Right renal pelvis (tissue), 4 donors: ENCODE measurements around the gene GRID1. TPM values are rescaled to one million over a fixed set of nuclear protein-coding genes. Genes with fewer than 3 reads are reported as not detected.

Experiments used
- DNase-seq, 4 donors: peaks; one replicate each; pipeline ENCODE4 v3.0.0-alpha.2; 2013; ENCODE audit warnings: low read depth in 4 of 4, low spot score in 3 of 4, missing footprints in 1 of 4
- polyA plus RNA-seq, 4 donors: library from polyadenylated mRNA; unstranded; fragments of 120-200 nt; gene quantifications; one replicate each; pipeline ENCODE4 v1.2.1, GENCODE V29; 2013; ENCODE audit not compliant: insufficient read length in 4 of 4

Gene GRID1
- polyA plus RNA-seq, 4 donors = 1.5 to 2.3 (median 2.1) TPM

GRCh38 chr10:86234541-86235270 is 131.9 kb downstream of the GRID1 start:
- DNase-seq = no peak

GRCh38 chr10:86234107-86234506 is 132.5 kb downstream of the GRID1 start:
- DNase-seq = no peak

- DNase-seq = no peak
Measured at GRCh38 chr10:86233131-86233530, 133.5 kb downstream of the GRID1 start.

GRCh38 chr10:86232644-86233043 is 134.0 kb downstream of the GRID1 start:
- DNase-seq = no peak

GRCh38 chr10:86231796-86232560 is 134.6 kb downstream of the GRID1 start:
- DNase-seq = no peak

- no peak for DNase-seq
Measured at GRCh38 chr10:86230557-86231180, 135.9 kb downstream of the GRID1 start.

- DNase-seq = no peak
Measured at GRCh38 chr10:86229811-86230556, 136.6 kb downstream of the GRID1 start.

- DNase-seq = no peak
Measured at GRCh38 chr10:86229376-86229775, 137.2 kb downstream of the GRID1 start.

- DNase-seq = no peak
Measured at GRCh38 chr10:86227501-86228258, 138.9 kb downstream of the GRID1 start.

GRCh38 chr10:86226781-86227201 is 139.8 kb downstream of the GRID1 start:
- DNase-seq = no peak

GRCh38 chr10:86226016-86226415 is 140.6 kb downstream of the GRID1 start:
- no peak for DNase-seq

GRCh38 chr10:86225103-86225782 is 141.4 kb downstream of the GRID1 start:
- no peak for DNase-seq

GRCh38 chr10:86224354-86225102 is 142.1 kb downstream of the GRID1 start:
- no peak for DNase-seq

GRCh38 chr10:86223256-86223655 is 143.3 kb downstream of the GRID1 start:
- DNase-seq = no peak

GRCh38 chr10:86222687-86223086 is 143.9 kb downstream of the GRID1 start:
- DNase-seq = no peak

- DNase-seq = no peak
Measured at GRCh38 chr10:86222336-86222650, 144.3 kb downstream of the GRID1 start.

GRCh38 chr10:86221442-86222335 is 144.9 kb downstream of the GRID1 start:
- no peak for DNase-seq

- DNase-seq = no peak
Measured at GRCh38 chr10:86220626-86221025, 146.0 kb downstream of the GRID1 start.
